Measurements from ENCODE around the gene KCNH2.

KCNH2 gene

DNA sequence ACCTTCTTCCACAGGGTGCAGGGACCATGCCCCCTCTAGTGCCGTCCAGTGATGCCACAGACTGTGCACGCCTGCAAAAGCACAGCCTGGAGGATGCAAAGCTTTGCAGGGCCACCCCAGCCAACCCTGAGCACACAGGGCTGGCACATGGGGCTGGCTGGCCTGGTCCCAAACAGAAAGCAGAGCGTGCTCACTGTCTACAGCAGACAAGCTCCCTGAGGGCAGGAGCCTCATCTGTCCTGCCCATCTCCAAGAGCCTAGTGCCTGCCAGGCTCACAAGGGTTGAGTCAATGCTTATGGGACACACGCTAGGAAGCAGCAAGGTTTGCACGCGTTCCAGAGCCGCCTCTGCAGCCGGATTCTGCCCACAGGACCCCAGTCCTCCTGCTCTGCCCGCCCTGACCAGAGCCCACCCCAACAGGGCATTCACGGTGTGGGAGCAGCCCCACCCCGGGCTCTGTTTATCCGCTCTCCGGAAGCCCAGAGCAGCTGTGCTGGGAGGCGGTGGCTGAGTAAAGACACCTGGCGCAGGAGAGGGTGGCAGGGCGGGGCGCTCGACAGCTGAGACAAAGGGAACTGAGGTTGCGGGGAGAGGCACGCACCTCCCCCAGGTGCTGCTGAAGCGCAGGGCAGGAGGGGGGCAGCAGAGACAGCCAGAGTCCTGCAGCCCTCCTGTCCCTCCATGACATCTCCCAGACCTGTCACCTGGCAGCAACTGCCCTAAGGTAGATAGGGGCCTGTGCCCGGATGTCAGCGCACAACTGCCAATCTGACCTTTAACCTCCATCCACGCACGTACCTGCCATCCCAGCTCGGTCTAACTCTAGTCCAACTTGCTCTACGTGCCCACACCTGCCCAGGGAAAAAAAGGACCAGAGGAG is 4.3 kb downstream of the KCNH2 start:
- no peak for DNase-seq (ENCODE audit: low read depth)

DNA sequence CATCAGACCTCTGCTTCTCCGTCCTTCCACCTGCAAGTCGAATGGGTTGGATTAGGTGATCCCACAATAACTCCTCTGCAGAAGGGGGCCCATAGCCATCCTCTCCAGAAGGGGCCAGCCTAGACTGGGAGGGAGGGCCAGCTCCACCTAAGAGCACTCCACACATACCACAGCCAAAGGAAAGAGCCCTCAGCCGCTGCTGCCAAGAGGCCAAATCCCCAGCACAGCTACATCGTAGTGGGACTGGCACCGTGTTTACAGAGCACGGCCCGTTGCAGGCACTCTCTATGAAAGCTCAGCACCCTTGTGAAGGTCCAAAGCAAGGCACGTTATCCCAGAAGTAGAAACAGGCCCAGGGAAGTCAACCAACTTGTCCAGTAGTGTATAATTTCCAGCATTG is 5.4 kb downstream of the KCNH2 start:
- no peak for DNase-seq (ENCODE audit: low read depth)

DNA sequence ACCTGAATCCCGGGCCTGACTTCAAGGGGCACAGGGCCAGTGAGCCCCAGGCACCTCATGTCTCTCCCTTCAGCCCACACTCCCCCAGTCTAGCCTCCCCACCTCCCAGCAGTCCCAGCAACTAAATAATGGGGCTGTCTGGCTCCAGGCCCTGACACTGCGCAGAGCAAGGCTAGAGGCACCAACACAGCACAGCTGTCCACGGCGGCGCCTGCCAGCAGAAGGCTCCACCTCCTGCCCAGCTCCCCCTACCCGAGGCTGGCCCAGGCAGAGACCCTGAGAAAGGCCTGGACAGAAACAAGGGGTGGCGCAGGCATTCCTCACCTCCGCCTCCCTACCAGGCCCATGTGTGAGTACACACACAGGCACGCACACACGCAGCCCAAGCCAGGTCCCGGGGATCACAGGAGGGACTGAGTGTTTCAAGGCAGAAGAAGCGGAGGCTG is 6.1 kb downstream of the KCNH2 start:
- no peak for DNase-seq (ENCODE audit: low read depth)

DNA sequence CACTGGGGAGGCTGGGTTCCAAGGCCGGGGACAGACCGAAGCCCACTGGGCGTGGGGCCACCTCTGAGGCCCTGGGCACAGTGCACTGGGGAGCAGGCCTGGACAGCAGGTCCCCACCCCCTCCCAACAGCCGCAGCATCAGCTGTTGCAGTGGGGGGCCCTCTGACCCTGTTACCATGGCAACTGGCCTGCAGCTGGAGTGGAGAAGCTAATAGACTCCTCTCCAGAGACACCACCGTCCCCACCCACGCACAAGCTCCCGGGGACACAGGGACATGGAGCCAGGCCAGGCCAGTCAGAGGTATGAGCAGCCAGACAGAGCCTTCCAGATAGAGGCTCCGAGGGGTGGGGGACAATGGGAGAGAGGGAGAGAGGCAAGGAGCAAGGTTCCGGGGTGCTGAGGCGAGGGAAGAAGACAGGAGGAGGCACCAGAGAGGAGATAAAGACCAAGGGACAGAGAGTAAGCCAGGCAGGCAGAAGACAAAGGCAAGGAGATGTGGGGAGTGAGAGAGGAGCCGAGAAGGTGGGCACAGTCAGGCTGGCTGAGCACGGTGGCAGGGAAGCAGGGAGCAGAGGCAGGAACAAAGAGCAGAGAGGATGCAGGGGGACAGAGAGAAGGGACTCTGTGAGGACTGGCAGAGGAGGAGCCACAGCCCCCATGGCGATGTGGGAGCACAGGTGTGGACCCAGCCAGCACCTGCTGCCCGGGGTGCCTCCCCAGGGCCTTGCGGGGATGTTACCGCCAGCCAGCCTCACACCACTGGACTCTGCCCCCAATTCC is 6.7 kb downstream of the KCNH2 start:
- DNase-seq (ENCODE audit: low read depth): no peak

DNA sequence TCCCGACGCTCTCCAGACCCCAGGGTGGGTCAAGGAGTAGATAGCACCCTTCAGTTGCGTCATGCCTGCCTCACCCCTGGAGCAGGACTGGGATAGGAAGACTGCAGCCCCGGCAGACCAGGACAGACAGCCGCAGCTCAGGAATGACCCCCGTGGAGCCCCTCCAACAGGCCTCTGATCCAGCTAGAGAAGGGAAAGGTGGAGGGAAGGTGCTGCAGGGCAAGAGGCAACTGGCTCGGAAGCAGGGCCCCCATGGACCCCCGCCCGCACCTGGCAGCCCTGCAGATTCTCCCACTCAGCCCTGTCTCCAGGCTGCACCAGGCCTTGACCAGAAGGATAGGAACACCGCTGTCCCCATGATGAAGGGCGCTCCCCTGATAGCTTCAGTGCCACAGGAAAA is 7.7 kb downstream of the KCNH2 start:
- no peak for DNase-seq (ENCODE audit: low read depth)

DNA sequence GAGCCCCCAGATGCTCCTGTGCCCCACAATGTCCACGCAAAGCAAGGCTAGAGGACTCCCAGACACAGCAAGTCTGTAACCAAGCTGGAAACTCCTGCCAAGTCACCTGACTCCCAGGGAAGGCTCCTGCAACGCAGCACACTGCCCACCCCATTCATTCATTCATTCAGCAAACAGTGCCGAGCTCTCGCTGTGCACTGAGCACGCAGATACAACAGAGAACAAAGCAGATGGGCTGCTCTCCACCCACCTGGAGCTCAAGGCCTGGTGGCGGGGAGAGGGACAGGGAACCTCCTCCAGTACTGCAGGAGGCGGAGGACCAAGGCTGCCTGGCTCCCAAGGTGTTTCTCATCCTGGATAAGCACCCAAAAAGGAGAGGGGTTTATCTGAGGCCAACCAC is 8.6 kb downstream of the KCNH2 start:
- DNase-seq (ENCODE audit: low read depth): no peak

DNA sequence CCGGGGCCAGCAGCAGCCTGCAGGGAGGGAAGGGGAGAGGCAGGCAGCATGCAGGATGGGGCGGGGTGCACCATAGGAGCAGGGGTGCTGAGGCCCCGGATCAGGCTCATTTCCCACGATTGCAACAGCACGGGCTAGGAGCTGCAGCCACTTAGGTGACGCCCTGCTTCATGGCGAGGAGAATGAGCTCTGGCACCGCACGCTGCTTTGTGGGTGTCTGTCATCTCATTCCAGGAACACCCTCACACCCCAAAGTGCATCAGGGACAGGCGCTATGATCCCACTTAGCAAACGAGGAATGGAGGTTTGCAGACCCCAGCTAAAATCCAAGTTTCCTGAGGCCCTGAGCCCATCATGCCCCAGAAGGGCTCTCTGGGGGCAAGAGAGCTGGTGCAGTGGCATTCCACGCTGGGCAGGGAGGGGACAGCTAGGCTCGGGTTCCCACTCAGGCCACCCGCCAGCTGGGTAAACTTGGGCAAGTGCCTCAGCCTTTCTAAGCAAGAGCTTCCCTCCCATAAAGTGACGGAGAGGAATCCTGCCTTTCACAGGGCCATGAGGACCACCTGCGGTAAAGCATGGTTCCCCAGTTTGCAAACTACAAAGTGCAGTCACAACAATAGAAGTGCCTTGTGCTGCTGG is 9.3 kb downstream of the KCNH2 start:
- no peak for DNase-seq (ENCODE audit: low read depth)

DNA sequence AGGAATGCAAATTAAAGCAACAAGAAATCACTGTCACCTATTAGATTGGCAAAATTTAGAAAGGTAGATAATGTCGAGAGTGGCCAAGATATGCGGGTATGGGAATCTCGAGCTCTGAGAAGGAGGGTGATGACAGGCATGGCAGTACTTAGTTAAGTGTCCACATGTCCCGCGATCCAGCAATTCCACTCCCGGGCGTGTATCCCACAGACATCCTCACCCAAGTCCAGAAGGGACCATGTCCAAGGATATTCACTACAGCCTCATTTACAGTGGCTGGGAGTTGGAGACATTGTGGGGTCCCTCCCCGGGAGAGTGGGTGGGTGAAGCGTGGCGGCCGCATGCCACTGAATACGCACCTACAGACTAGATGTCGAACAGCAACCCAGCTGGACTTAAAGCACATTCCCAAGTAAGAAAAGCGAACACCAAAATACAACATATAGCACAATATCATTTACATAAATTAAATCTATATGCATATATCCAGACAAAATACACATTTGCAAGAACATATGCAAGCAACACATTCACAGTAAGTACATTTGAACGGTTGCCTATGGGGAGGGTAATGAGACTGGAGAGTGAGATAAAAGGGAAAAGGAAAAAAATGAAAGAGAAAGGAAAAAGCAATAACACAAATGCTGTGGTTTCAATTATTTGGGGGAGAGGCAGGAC is 9.9 kb downstream of the KCNH2 start:
- DNase-seq (ENCODE audit: low read depth): no peak

DNA sequence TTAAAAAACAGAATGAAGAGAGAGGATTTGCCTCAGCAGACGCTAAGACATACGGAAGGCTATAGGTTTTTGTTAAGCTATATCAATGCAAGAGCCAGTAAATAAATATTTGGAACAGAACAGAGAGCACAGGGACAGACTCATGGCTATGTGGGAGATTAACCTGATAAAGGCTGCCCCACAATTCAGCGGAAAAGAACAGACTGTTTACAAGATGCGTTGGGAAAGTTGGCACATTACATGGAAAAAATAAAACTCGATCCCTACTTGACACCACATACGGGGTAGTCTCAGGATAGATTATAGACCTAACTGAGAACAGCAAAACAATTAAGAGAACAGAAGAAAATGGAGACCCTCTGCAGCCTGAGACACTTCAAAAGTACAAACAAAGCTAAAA is 10.8 kb downstream of the KCNH2 start:
- no peak for DNase-seq (ENCODE audit: low read depth)

DNA sequence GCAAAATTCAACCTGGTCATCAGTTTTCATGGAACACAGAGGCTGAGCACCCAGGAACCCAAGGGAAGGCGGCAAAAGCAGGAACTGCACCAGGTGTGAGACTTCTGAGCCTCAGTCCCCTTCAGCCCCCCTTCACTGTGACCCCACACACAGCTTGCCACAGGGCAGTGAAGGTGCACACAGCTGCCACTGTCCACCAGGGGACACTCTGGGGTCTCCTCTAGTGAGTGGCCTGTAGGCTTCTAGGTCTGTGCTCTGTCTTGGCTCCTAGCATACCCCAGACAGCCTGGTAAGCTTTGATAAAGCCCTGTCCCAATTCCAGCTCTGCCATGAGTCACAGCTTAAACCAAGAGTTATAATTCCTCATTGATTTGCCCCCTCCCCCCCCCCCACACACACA is 12.1 kb downstream of the KCNH2 start:
- no peak for DNase-seq (ENCODE audit: low read depth)

DNA sequence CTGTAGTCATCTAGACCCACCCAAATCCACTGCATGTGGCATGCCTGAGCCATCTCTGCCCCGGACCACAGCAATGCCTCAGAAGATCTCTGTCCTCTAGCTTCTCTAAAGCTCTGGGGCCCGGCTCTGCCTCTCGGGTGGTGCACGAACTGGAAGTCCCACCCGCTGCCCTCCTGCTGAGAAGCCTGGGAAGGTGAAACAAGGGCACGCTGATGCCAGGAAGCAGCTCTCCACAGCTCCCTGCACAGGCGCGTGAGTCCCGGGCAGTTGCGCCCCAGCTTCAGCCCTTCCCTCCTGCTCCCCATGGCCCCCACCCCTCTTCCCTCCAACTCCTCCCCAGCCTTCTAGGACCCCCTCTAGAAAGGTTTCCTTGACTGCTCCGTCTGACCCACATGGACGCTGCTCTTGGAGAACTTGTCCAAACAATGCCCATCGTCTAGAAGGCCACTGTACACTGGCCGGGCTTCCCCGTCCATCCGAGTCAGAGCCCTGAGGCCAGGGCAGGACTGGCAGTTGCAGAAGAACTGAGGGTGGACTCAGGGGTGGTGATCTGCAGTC is 12.8 kb downstream of the KCNH2 start:
- no peak for DNase-seq (ENCODE audit: low read depth)

DNA sequence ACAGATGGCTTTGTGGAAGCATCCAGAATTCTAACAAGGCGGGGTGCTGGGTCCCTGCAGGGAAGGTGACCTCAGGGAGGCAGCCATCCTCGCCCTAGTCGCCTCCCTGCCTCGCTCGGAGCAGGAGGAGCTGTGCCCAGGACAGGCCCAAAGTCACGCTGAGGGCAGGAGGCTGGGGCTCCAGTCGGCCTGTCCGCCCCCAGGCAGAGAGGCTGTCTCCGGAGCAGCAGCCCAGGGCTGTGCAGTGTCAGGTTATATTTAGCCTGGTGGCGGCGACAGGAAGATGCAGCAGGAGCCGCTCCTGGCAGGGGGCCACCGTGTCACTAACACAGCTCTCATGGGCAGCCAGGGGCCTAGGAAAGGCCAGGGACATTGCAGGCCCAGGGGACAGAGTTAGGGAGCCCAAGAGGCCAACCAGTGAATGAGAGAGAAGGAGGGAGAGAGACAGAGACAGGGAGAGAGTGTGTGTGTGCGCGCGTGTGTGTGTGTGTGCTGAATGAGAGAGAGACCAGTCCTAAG is 13.5 kb downstream of the KCNH2 start:
- no peak for DNase-seq (ENCODE audit: low read depth)

DNA sequence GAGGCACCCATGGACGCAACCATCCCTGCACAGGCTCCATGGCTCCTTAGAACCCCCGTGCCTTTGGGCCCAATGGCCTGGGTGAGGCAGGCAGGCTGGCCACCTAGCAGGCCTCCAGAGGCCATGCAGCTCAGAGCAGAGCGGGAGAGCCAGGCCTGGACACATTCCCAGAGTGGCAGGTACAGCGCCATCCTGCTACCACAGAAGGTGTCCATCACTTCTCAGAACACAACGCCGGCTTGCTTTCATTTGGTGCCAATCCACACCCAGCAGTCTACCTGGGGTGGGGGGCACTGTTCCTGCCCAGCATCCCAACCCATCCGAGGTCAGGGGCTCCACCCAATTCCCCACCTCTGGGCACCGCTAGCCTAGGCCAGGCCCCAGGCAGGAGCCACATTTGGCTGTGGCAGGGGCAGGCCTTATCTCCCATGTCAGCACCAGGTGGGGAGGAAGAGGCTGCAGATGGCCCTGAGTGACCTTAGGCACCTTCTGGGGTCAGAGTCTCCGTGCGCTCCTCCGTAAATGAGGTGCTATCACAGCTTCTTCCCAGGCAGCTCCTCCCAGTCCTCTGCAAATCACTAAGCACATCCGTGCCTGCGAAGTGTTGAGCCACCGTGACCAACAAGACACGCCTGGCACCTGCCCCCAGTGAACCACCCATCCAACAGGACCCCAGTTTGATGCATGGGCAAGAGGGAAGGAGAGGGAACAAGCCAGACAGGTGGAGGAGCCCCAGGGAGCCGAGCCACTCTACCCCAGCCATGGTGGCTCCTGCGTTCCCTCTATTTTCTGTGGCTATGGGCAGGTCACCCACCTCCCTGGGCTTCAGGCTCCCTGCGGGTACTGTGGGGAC is 14.2 kb downstream of the KCNH2 start:
- DNase-seq (ENCODE audit: low read depth): no peak

DNA sequence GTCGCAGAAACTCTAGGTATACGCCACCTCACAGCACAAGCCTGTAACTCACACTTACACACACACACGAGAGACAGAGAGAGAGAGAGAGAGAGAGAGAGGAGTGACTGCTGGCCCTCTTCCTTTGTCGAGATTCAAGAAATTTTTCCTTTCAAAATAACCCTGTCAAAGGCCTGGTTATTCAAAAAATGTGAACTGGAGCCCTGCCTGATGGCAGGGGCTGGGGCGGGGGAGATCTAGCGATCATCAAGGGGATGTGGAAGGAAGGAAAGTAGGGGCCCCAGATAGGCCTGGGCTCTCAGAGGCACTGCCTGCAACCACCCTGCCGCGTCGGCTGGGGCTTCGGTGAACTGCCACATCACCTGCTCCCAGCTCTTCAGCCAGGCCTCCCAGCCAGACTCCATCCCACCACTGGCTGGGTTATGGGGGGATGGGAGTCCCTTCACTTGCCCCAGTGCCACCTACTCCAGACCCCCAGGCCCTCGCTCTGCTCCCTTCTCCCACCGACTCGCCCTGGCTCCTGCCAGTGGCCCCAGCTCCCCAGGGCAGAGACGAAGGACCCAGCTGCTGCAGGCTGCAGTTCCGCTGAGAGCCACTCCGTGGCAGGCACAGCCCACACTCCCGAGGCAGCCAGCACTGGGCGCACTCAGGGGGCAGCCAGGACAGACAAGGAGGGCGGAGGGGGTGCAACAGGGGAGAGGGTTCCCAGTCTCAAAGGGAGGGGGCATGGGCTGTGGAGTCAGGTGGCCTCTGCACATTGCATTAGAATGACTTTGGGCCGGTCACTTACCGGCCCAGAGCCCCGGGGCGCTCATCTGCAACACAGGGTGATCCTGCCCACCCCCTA is 15.3 kb downstream of the KCNH2 start:
- DNase-seq (ENCODE audit: low read depth): no peak

DNA sequence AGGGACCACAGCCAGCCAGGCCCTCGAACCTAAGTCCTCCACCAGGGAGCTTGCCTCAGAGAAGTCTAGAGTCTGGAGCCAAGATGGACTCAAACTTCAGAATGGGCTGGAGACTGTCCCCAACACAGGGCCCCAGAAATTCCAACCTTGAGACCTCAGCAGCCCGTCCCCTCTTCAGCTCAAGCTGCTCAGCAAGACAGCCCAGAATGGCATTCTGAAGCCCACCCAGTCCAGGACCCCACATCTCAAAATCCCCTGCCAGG is 15.9 kb downstream of the KCNH2 start:
- no peak for DNase-seq (ENCODE audit: low read depth)

DNA sequence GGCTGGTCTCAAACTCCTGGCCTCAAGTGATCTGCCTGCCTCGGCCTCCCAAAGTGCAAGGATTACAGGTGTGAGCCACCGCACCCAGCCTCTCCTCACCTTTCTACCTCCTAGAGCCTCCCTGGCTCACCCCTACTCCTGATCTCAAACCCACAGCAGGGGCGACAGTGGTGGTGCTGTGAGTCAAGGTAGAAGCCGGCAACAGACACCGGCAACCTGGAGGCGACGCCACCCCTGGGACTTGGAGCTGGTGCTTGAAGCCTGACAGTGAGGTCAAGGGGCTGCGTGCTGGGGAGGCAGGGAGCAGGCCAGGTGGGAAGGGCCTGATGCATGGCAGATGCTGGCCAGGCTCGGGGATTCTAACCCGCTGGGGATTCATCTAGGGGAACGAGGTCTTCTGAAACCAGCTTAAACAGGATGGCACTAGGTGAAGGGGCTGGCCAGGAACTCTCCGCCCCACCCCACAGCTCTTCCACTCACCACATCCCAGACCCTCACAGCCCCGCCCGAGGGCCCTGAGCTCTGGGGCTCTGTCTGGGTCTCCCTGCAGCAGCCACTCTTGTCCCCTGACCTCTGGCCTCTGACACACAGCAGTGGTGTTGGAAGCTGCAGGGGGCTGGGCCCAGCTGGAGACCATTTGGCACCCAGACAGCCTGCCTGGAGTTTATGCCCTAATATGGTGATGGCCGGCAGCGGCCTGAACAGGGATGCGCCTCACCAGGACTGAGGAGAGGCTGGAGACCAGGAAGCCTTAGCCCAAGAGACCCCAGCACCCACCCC is 16.4 kb downstream of the KCNH2 start:
- DNase-seq (ENCODE audit: low read depth): no peak

DNA sequence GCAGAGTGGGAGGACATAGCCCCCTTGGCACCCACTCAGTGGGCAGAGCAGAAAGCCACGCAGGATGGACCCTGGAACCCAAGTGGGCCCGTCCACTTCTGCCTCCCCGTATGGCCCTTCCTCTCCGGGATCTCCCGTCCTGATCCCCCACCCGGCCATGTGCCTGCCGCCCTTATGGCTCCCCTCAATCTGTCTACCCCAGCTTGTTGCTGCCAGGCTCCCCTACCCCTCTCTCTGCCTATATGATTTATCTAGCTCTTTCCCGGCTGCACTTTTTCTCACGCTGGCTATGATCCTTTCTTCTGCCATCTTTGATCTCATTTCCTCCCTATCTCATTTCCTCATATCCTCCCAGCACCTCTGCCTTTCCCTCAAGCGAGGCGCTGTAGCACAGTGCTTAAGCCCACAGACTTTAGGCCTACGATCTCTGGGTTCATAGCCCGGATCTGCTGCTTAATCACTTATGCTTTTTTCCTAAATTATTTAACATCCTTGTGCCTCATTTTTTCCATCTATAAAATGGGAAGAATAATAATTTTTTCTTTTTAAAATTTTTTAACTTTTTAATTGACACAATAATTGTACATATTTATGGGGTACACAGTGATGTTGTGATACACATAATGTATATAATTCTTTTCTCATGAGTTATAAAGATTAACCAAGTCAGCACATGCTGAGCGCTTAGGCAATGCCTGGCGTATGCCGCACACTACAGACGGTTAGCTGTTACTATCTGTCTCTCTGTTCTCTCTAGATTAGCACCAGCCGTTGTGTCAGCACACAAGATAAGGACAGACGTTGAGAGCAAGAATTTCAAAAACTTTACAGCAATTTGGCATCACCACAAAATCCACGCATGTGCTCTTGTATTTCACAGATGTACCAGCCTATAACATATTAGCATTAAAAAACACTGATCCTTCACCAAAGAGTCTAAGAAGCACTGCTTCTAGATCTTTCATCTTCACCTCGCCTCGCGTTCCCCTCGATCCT is 18.1 kb downstream of the KCNH2 start:
- no peak for DNase-seq (ENCODE audit: low read depth)

DNA sequence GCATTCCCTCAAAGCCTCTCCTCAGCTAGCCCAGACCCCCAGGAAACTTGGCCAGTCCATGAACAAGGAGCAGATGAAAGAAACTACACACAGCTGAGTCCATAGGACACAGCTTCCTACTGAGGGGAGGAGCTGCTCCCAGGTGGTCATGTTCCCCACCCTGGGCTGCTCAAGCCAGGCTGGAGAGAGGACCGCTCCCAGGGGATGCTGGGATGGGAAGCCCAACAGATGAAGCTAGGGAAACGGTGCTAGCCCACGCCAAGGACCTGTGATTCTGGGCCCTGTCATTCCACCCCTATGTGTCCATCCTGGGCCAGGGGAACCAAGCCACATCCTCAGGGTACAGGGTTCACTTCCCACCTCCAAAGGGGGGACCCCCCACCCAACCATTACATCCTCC is 19.0 kb downstream of the KCNH2 start:
- DNase-seq (ENCODE audit: low read depth): no peak
